ENCODE results near the gene WDR64.

The WDR64 gene

GRCh38 chr1:241846375-241846774 is 194.3 kb downstream of the WDR64 start:
- DNase-seq: no peak

GRCh38 chr1:241846862-241847539 is 194.9 kb downstream of the WDR64 start:
- DNase-seq: no peak

- no peak for DNase-seq
Observed at GRCh38 chr1:241847540-241847795, 195.4 kb downstream of the WDR64 start.

- DNase-seq: peak; percentile 98
Observed at GRCh38 chr1:241847796-241848685, 196.0 kb downstream of the WDR64 start, which contains the start of gene EXO1. Gene EXO1 (plus strand): TSS chr1:241848204. CDS start chr1:241850426, 2,222 bp downstream.

- no peak for DNase-seq
Observed at GRCh38 chr1:241848686-241849344, 196.7 kb downstream of the WDR64 start.

- DNase-seq: no peak
Observed at GRCh38 chr1:241849345-241849695, 197.2 kb downstream of the WDR64 start.
